Measurements from ENCODE around the gene PKN1.

- TF ChIP-seq POLR2A (IDR thresholded peaks at IDR 0.05; ENCODE audit: low read depth, low read length) (no peak), POLR2AphosphoS5 (IDR thresholded peaks at IDR 0.05; ENCODE audit: low read depth, low read length) (no peak), TAF1 (IDR thresholded peaks at IDR 0.05; ENCODE audit: low read depth, low read length) (no peak), POU2F2 (IDR thresholded peaks at IDR 0.05; ENCODE audit: low read depth, low read length) (no peak), SPI1 (IDR thresholded peaks at IDR 0.05; ENCODE audit: low read depth, low read length) (no peak)
Measured at GRCh38 chr19:14443632-14444216, 10.6 kb downstream of the PKN1 start.
